GM12892 (cell line): ENCODE data around the gene VAV2.

Source experiments
- POLR2A ChIP-seq: IDR thresholded peaks from 2 replicates; pipeline ENCODE4 v1.6.1; 2011; ENCODE audit warnings: low read depth, low read length, control low read depth
- POLR2AphosphoS5 ChIP-seq: IDR thresholded peaks from 2 replicates; pipeline ENCODE4 v1.6.1; 2011; ENCODE audit warnings: low read depth, low read length, control low read depth

DNA sequence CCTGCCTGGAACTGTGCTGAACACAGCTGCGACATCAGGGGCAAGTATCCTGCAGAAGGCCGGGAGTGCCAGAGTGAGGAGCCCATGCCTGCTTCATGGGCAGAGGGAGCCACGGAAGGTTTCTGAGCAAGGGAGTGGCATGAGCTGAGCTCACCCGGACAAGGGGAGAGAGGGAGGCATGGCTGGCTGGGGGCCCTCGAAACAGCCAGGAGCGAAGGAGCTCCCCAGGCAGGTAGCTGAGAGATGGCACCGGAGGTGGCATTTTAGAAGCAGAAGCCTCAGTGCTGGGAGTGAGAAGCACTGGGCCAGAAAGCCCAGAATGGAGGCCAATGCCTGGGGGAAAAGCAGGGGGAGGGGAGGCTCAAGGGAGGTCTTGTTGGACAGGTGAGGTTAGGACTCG, 197.1 kb downstream of the VAV2 start:
- TF ChIP-seq POLR2A (no peak), POLR2AphosphoS5 (no peak)
